Bone marrow (tissue), 2 donors: ENCODE measurements around the gene GLIS2.

Source experiments
- DNase-seq, 2 donors: peaks; one replicate each; lab custom pipeline; 2025; lab: John Stamatoyannopoulos, UW

Gene GLIS2

DNA sequence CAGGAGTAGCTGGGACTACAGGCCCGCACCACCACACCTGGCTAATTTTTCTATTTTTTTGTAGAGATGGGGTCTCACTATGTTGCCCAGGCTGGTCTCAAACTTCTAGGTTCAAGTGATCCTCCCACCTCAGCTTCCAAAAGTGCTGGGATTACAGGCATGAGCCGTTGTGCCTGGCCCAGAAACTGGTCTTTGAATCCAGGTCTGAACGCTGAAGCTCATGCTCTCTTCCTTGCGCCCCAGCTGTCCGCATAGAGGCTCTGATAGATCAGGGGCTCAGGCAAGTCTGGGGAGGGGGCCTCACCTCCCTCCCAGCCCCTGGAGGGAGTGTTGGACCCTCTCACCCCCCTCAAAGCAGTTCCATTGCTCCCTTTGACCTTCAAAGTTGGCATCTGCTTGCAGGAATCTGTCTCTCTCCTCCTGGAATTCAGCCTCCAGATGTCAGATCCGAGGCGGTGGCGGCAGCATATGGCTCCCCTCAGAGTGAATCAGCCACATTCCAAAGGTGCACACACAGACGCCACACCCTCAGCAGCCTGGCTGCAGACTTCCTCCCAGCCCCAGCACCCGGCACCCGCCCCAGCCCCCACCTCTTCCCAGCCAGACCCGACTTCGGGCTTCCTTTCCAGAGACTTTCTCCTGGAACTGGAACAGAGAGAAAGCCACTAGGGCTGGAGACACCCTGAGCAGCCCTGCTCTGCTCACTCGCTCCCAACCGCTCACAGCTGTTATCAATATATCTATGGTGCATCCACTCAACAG is 16.9 kb upstream of the GLIS2 start:
- no peak for DNase-seq

DNA sequence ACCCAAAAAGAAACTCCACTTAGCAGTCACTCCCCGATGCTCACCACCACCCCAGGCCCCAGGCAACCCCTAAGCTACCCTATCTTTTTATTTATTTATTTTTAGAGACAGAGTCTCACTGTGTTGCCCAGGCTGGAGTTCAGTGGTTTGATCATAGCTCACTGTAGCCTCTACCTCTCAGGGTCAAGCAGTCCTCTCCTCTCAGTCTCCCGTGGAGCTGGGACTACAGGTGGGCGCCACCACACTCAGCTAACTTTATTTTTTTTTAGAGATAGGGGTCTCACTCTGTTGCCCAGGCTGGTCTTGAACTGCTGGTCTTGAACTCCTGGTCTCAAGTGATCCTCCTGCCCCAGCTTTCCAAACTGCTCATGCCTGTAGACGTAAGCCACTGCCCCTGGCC is 14.7 kb upstream of the GLIS2 start:
- no peak for DNase-seq

GRCh38 chr16:4301968-4302367 is 13.9 kb upstream of the GLIS2 start:
- no peak for DNase-seq

GRCh38 chr16:4303973-4304372 is 11.9 kb upstream of the GLIS2 start:
- no peak for DNase-seq

DNA sequence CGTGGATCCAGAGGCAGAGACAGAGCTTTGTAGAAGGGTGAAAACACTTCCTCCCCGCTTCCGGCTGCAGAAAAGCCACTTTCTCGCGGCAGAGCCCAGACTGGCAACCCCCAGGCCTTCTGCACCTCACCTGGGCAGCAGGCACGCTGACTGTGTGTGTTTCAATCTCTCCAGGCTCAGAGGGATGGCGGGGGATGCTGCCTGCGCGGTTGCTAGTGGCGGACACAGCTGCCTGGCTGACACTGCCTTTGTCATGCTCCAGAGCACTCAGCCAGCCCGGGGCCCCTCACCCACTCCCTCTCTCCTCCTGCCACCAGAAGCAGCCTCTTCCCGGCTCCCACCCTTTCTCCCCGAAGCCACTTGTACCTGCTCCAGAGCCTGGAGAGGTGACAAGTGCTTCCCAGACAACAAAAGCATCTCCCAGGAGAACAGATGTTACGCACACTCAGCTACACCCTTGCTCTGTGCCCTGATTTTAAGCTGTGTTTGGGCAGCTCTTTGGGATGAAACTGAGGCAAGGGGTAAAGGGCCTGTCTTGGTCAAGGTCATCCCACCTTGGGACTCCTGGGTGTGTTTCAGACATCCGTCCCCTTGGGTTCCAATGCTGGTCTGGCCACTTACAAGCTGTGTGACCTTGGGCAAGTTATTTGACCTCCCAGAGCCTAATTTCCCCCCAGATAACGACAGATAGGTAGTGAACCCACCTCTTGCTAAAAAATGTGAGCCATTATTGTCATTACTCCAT is 9.2 kb upstream of the GLIS2 start:
- no peak for DNase-seq

GRCh38 chr16:4307215-4308037 is 8.4 kb upstream of the GLIS2 start:
- DNase-seq: peak; percentile 72 to 78

- DNase-seq: no peak
Measured at GRCh38 chr16:4309102-4309832, 6.6 kb upstream of the GLIS2 start.

DNA sequence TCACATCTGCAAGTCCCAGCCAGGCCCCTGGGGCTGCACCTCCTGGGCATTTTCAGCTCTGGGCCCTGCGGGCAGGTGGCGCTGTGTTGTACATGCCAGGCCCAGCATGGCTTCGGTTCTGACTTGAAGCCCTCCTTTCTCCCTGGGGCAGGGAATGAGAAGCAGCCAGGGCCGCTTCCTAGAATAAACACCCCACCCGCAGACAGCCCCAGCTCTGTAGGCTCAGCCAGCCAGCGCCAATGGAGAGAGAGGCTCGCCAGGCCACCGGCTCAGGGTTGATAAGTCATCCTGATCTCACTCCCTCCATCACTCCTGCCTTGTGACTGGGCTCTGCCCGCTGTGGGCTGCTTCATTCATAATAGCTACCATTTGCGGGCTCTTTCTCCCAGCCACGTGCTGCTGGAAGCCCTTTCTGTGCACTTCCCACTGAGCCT is 6.0 kb upstream of the GLIS2 start:
- no peak for DNase-seq

GRCh38 chr16:4313563-4314531 is 2.0 kb upstream of the GLIS2 start:
- no peak for DNase-seq

DNA sequence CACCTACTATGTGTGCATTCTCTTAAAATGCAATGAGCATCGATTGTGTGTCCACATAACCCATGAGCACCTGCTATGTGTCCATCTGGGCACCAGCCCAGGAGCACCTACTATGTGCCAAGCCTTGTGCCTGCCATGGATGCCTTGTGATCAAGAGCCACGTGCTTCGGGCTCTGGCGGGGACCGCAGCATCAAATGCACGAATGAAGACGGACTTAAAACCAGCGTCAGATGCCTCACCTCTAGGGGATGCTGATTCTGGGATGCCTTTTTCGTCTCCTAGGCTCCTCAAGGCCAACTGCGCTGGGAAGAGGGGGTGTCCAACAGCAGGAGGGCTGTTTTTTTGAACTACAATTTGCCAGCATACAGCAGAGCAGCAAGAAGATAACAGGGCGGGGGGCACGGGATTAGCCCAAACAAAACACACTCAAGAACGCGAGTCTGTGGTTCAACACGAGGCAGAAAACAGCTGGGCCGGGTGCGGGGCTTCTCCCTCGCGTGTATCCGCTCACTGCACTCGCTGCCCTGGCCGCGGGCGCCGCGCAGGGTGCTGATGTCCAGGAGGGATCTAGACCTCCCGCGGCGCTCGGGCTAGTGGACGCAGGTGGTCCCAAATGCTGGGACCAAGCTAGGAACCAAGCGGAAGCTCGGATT is 1.2 kb upstream of the GLIS2 start:
- DNase-seq: no peak

- DNase-seq: no peak
Measured at GRCh38 chr16:4316108-4316863, 419 bp downstream of the GLIS2 start.

DNA sequence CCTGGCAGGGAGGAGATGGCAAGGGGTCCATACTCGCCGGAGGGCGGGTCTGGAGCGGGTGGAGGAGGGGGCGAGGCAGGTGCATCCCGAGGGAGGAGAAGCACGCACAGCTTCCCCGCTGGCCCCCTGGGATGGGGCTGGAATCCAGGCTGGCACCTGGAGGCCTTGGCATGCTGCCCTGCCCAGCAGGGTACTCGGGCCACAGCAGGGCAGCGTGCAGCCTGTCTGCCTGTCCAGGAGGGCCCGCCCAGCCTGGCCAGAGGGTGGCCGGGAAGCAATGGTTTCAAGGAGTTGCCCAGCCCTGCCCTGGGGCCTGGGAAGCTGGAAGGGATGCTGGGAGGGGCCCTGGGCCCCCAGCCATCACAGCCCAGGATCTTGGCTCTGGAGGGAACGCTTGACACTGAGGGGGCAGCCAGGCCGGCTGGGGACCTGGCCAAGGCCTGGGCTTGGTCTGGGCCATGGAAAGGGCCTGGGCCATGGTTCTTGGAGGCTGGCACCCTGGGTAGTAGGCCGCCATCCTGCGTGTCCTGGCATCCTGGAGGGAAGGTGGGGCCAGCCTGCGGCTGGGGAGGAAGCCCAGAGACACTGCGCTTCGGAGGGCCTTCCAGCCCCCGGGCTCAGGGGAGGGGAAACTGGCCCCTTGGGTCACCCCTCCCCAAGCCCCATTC is 1.1 kb downstream of the GLIS2 start:
- no peak for DNase-seq

DNA sequence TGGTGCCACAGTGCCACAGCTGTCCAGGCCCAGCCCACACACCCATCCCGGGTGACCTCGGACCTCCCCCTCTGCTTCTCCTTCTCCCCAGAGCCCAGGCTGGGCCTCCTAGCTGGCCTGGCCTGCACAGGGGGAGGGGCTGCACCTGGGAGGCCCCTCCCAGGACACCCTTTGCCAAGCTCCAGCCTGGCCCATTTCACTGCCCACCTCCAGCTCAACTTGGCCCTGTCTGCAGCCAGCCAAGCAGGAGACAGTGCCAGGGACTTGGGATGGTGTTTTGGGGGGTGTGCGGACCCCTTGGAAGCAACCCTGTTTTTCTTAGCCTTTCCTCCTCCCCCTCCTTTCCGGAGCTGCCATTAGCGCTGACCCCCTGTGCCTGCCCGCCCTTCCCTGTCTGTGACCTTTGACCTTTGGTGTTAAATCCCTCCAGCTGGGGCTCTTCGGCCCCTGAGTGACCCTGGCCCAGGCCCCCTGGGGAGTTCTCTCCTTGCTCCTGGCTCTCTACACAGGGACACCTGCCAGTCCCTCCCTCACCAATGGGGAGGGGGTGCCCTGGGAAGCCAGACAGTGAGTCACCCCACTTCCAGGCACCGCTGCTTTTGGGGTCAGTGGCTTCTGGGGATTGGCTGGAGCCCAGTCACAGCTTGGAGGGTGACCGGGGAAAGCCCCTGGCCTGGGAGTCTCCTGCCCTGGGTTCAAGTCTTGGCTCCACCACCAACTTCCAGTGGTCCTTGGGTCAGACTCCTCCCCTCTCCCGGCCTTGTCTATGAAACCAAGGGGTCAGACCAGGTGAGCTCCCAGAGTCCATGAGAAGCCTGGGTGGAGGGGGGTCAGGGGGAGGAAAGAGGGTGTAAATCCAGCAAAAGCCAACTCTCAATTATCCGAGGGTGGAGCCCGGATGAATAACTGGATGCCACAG is 1.9 kb downstream of the GLIS2 start:
- no peak for DNase-seq

DNA sequence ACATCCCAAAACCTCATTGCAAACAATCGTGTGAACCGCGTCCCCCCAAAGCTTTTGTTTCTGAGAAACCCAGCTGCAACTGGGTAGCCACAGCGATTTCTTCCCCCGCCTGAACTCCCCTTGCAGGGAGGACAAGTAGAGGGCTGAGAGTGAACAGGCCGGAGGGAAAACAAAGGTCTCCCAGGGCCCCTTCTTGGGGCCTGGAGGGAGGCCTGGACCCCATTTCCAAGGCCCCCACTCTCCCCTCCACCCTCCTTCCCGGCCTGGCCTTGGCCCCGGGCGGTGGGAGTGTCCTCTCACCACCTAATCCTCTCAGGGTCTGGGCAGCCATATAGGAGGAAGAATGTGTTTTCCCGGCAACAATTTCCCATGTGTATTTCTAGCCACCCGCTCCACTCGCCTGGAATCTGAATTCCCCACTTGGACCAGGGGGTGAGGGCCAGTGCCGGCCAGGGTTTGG is 2.6 kb downstream of the GLIS2 start:
- no peak for DNase-seq

DNA sequence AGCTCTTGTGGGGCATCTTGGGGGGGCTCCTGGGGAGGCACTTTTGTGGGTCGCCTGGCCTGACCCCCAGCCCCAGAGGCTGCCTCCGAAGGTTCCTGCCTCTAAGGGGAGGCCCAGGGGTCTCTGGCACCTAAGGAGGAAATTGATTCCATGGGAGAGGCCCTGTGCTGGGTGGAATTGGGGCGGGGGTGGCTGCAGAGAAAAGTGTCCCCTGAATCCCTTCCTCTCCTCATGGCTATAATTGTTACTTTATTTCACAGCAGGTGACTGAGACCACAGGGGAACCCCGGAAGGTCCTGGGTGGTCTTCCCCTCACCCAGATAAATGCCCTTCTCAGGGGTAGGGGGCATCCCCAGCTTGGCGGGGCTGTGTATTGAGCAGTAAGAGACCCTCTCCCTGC is 3.1 kb downstream of the GLIS2 start:
- DNase-seq: no peak

- DNase-seq: no peak
Measured at GRCh38 chr16:4319454-4320421, 3.9 kb downstream of the GLIS2 start.
